ENCODE data around the gene YTHDF1. TPM values are rescaled to one million over a fixed set of nuclear protein-coding genes. Genes with fewer than 3 reads are reported as not detected.

Gene YTHDF1
- total and polyA plus RNA-seq, 2 of the 8 experiments (the other 6 are each of a cell fraction or from before 2014, with no cell fraction given) = 32.8 to 66.0 TPM

DNA sequence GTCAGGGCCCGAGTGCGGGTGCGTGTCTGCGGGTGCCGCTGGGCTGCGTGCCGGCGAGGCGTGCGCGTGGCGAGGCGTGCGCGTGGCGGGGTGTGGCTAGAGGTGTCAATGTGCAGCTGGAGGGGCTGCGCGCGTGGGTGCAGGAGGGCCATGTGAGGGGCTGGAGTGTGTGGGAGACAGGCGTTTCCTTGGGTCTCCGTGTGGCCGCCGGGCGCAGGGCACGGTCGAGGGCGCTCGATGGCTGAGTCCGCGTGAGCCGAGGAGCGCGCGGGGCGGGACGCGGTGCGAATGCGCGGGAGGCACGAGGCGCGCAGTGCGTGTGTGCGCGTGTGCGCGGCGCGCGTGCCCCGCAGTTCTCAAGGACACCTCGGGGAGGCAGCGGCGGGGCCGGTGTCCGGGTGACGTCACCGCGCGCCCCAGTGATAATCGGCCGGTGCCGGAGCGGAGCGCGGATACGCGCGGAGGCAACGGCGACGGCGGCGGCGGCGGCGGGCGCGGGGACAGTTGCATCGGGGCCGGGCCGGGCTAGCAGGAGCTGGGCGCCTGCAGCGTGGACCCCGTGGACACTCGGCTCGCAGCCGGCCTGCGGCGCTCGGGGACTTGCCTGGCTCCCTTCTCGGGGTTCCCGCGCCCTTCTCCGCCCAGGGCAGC is 38.7 kb downstream of the YTHDF1 start:
- Histone ChIP-seq H3K27ac (ENCODE audit: low read depth, low read length) (no peak overlapping the region), H4K20me1 (replicated peaks in 1 of 2; ENCODE audit: control insufficient read depth in 1 of 2, insufficient read depth in 2 of 2, low read length in 2 of 2) (peaks cover 0 to 10% of the 10 kb centered on the region in 2 experiments), H3K4me2 (ENCODE audit: insufficient read depth in 1 of 2, low read depth in 2 of 2, low read length in 2 of 2) (peak overlapping the region; percentile 72 to 87), H3K9me3 (ENCODE audit: insufficient read depth in 2 of 2, low read depth in 1 of 2, low read length in 1 of 2) (no peaks in the 10 kb centered on the region), H2AFZ (ENCODE audit: low read length) (no peak overlapping the region), H3K9ac (replicated peaks in 1 of 4; ENCODE audit: extremely low read depth in 1 of 4, low read depth in 3 of 4, low read length in 3 of 4) (peak overlapping the region in 2 of 4 experiments; percentile 46 to 75; a peak in 2 of 7 replicates), H3K4me1 (replicated peaks in 1 of 4; ENCODE audit: control insufficient read depth in 3 of 4, insufficient read depth in 4 of 4, low read length in 3 of 4) (peaks cover 3 to 53% (median 32%) of the 10 kb centered on the region in 4 experiments), H3K27me3 (replicated peaks in 1 of 4; ENCODE audit: control insufficient read depth in 3 of 4, extremely low read depth in 1 of 4, insufficient read depth in 3 of 4, low read length in 3 of 4) (peaks cover 32 to 58% (median 50%) of the 10 kb centered on the region in 4 experiments), H2BK20ac (ENCODE audit: low read length) (no peak overlapping the region), H3K4ac (replicated peaks; ENCODE audit: insufficient read length, low read depth, low read length) (no peak overlapping the region), H4K5ac (ENCODE audit: insufficient read length, low read depth, low read length) (no peak overlapping the region), H3K4me3 (ENCODE audit: extremely low read depth in 1 of 4, insufficient read depth in 2 of 4, low read depth in 3 of 4, low read length in 4 of 4) (peak overlapping the region; percentile 37 to 83 (median 58)), H2BK12ac (ENCODE audit: low read depth, low read length) (peak overlapping the region; percentile 39; the same call in 1 of the 2 replicates), H3K14ac (ENCODE audit: insufficient read length) (no peak overlapping the region), H2BK15ac (ENCODE audit: low read length) (peak overlapping the region; percentile 92; the same call in 1 of the 2 replicates), H3K23me2 (ENCODE audit: low read depth, low read length) (peaks cover 18% of the 10 kb centered on the region; the same call in 1 of the 2 replicates), H2AK5ac (ENCODE audit: low read depth, low read length) (no peak overlapping the region), H3K79me2 (ENCODE audit: control insufficient read depth in 1 of 2, insufficient read depth in 2 of 2, low read length in 2 of 2) (no peaks in the 10 kb centered on the region), H3K56ac (replicated peaks; ENCODE audit: insufficient read length, low read depth, low read length) (no peak overlapping the region), H2BK5ac (ENCODE audit: low read depth, low read length) (no peak overlapping the region), H3K18ac (ENCODE audit: extremely low read depth, low read length) (peak overlapping the region; percentile 78; the same call in 1 of the 2 replicates), H3K36me3 (ENCODE audit: control insufficient read depth in 2 of 4, insufficient read depth in 4 of 4, low read length in 3 of 4) (no peaks in the 10 kb centered on the region), H3K79me1 (ENCODE audit: low read depth, low read length) (no peaks in the 10 kb centered on the region), H4K8ac (ENCODE audit: extremely low read depth, insufficient read depth, low read length) (peak overlapping the region; percentile 69; the same call in 1 of the 2 replicates), H4K91ac (replicated peaks; ENCODE audit: insufficient read length, low read length) (no peak overlapping the region), H2BK120ac (replicated peaks; ENCODE audit: low read depth, low read length) (no peak overlapping the region), H3K23ac (ENCODE audit: insufficient read length) (no peak overlapping the region)
- POLR2A ChIA-PET (ENCODE audit: partially characterized antibody) = interaction anchor here (1.0 to 1.5 kb wide), 5 partner anchors 11 to 172 kb away, joined by 3 to 6 read pairs (median 3); no protein-coding TSS in a partner anchor
- WGBS, 2 experiments (ENCODE audit: extremely low coverage in 1 of 2, insufficient coverage in 1 of 2, insufficient read length in 1 of 2, insufficient replicate concordance in 2 of 2, low coverage in 1 of 2, low lambda C conversion rate in 2 of 2, missing lambda C conversion rate in 1 of 2) = 4% methylated on average over 47 of the region's 96 CpGs; no CpG with 5 or more reads in 1 of the 2 experiments
- FAIRE-seq (no peak), DNase-seq (ENCODE audit: low read depth in 1 of 2, low spot score in 2 of 2) (peak in 1 of 2 experiments; percentile 82)
- CTCF ChIA-PET (ENCODE audit: partially characterized antibody) = interaction anchor here (0.6 to 2.1 kb wide), 11 partner anchors 16 to 422 kb away, joined by 3 to 4 read pairs (median 3); no protein-coding TSS in a partner anchor
- TF ChIP-seq MAFK (IDR thresholded peaks at IDR 0.05; ENCODE audit: low read depth, low read length) (no peak), HDAC2 (IDR thresholded peaks at IDR 0.05; ENCODE audit: borderline replicate concordance in 1 of 2, low read depth in 2 of 2, low read length in 2 of 2) (no peak), KDM4A (IDR thresholded peaks at IDR 0.05; ENCODE audit: low read depth, low read length, severe bottlenecking) (peak; percentile 54), TEAD4 (IDR thresholded peaks at IDR 0.05; ENCODE audit: low read depth, low read length) (no peak), SRF (IDR thresholded peaks at IDR 0.05; ENCODE audit: low read depth, low read length) (no peak), KDM1A (IDR thresholded peaks at IDR 0.05; ENCODE audit: borderline replicate concordance, low read length) (0 out of 2 replicates have a peak, but pooled peaks have one; percentile 8), BACH1 (IDR thresholded peaks at IDR 0.05; ENCODE audit: low read length) (peak; percentile 64), JUND (IDR thresholded peaks at IDR 0.05; ENCODE audit: low read length) (peak; percentile 87), CHD2 (IDR thresholded peaks at IDR 0.05; ENCODE audit: low read length) (no peak), TCF12 (IDR thresholded peaks at IDR 0.05; ENCODE audit: low read depth, low read length) (no peak), EZH2 (IDR thresholded peaks at IDR 0.05; ENCODE audit: low read depth, low read length, severe bottlenecking) (peak; percentile 64)
- TF ChIP-seq, protein P1, sequence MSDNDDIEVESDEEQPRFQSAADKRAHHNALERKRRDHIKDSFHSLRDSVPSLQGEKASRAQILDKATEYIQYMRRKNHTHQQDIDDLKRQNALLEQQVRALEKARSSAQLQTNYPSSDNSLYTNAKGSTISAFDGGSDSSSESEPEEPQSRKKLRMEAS (IDR thresholded peaks at IDR 0.05) = peak; percentile 80

Data from H1 (cell line).